Calu3 (cell line): ENCODE data around the gene AP2A1. TPM values are rescaled to one million over a fixed set of nuclear protein-coding genes. Genes with fewer than 3 reads are reported as not detected.

Experiments
- BruUV-seq: library from RNA; stranded (reverse); fragments of 400-500 nt; replicated peaks from 2 replicates; lab custom pipeline; 2021; lab: Mats Ljungman, UMichigan
- CTCF ChIA-PET: fragments of 300-600 bp; sonication (Branson Sonifier 250); formaldehyde crosslinking; loops from one replicate; lab custom pipeline; 2022; ENCODE audit warnings: antibody characterized with exemption; lab: Charles Lee
- DNase-seq: peaks from one replicate; pipeline ENCODE4 v3.0.0; 2022
- H3K27ac Mint-ChIP-seq: one replicate; pipeline ENCODE4 v1.8.0; 2022; ENCODE audit warnings: mixed read lengths; ENCODE audit not compliant: unreplicated experiment
- H3K27me3 Mint-ChIP-seq: one replicate; pipeline ENCODE4 v1.8.0; 2022; ENCODE audit warnings: mixed read lengths; ENCODE audit not compliant: unreplicated experiment
- H3K36me3 Mint-ChIP-seq: one replicate; pipeline ENCODE4 v1.8.0; 2022; ENCODE audit warnings: mild to moderate bottlenecking, moderate library complexity, mixed read lengths; ENCODE audit not compliant: insufficient read depth, unreplicated experiment
- H3K4me1 Mint-ChIP-seq: one replicate; pipeline ENCODE4 v1.8.0; 2022; ENCODE audit warnings: mild to moderate bottlenecking, low read depth, mixed read lengths; ENCODE audit not compliant: unreplicated experiment
- H3K4me3 Mint-ChIP-seq: one replicate; pipeline ENCODE4 v1.8.0; 2022; ENCODE audit warnings: mild to moderate bottlenecking, low read depth, moderate library complexity, mixed read lengths; ENCODE audit not compliant: unreplicated experiment
- H3K9me3 Mint-ChIP-seq: one replicate; pipeline ENCODE4 v1.8.0; 2022; ENCODE audit warnings: low read depth, mixed read lengths; ENCODE audit not compliant: unreplicated experiment
- CTCF ChIP-seq: fragments of 200-600 bp; IDR thresholded peaks from one replicate; pipeline ENCODE4 v1.8.0; 2022; ENCODE audit warnings: antibody characterized with exemption; ENCODE audit not compliant: unreplicated experiment
- intact Hi-C: fragments of 100-400 bp; cut with micrococcal nuclease; formaldehyde crosslinking; loops from one replicate; pipeline ENCODE4 v1.10.0; 2022; ENCODE audit not compliant: unreplicated experiment
- total RNA-seq: library from RNA; stranded (reverse); gene quantifications from 2 replicates; pipeline ENCODE4 v1.2.3, GENCODE V29; 2022

Gene AP2A1
- total RNA-seq, 1 experiment from 2014 or later, result 89.0 TPM

GRCh38 chr19:49770529-49770928, 3.7 kb downstream of the AP2A1 start:
- intact Hi-C loops, result no loop called here
- no peak for TF ChIP-seq CTCF
- DNase-seq, result no peak
- H3K36me3 Mint-ChIP-seq, result peaks cover 27% of the 10 kb centered on the region
- no peak overlapping the region for H3K27ac Mint-ChIP-seq
- H3K27me3 Mint-ChIP-seq, result no peaks in the 10 kb centered on the region
- no peaks in the 10 kb centered on the region for H3K9me3 Mint-ChIP-seq
- H3K4me3 Mint-ChIP-seq, result no peak overlapping the region
- BruUV-seq, result no TSS peak
- CTCF ChIA-PET, result interaction anchor here (0.7 kb wide), 1 partner anchor 13 kb away, joined by 4 read pairs; no protein-coding TSS in a partner anchor
- H3K4me1 Mint-ChIP-seq, result peaks cover 24% of the 10 kb centered on the region

DNA sequence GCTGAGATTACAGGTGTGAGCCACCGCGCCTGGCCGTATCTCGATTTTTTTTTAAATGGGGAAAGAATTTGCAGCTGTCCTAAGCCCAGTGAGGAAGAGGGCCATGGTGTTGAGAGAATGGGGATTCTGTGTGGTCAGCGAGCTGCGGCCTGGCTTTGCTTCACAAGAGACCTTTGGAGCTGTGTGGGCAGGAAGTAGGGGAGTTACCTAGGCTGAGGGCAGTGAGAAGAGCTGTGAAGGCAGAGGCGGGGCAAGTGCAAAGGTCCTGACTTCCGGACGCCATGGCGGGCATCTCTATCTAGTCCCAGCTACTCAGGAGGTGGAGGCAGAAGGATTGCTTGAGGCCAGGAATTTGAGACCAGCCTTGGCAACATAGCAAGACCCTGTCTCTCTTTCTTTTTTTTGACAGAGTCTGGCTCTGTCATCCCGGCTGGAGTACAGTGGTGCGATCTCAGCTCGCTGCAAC, 4.9 kb downstream of the AP2A1 start:
- intact Hi-C loops, result no loop called here
- CTCF ChIA-PET, result no interaction called here
- Mint-ChIP-seq H3K27me3 (no peaks in the 10 kb centered on the region), H3K4me1 (peaks cover 24% of the 10 kb centered on the region), H3K27ac (no peak overlapping the region), H3K9me3 (no peaks in the 10 kb centered on the region), H3K4me3 (no peak overlapping the region), H3K36me3 (peaks cover 18% of the 10 kb centered on the region)
- DNase-seq, result no peak
- BruUV-seq, result no TSS peak
- TF ChIP-seq CTCF, result no peak

DNA sequence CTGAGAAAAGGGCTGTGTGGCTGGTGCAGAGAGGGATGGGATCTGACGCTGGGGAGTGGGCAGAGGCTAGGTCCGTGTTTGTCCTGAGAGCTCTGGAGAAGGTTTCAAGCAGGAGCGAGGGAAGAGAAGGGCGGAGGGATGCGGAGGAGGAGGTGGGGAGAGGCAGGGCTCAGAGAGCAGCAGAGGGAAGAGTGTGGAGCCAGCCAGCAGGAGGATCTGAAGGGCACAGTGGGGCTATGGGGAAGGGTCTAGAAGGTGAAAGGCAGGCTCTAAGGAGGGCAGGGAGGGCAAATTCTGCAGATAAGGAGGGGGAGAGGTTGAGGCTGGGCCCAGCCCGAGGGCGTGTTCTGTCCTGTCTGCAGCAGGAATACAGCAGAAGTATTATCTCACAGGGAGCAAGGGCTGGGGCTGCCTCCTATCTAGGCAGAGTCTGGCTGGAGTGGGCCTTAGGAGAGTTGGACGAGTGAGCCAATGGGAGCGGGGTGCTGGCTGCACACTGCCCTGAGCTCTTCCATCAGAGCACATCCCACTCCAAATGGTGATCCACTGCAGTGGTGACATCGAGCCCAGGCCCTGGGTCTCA, 6.1 kb downstream of the AP2A1 start:
- intact Hi-C loops, result no loop called here
- no peak overlapping the region for H3K27ac Mint-ChIP-seq
- H3K4me1 Mint-ChIP-seq, result peaks cover 16% of the 10 kb centered on the region
- H3K9me3 Mint-ChIP-seq, result no peaks in the 10 kb centered on the region
- H3K27me3 Mint-ChIP-seq, result no peaks in the 10 kb centered on the region
- CTCF ChIA-PET, result no interaction called here
- no peak overlapping the region for H3K4me3 Mint-ChIP-seq
- H3K36me3 Mint-ChIP-seq, result peaks cover 6% of the 10 kb centered on the region
- BruUV-seq, result no TSS peak
- no peak for TF ChIP-seq CTCF
- DNase-seq, result no peak

DNA sequence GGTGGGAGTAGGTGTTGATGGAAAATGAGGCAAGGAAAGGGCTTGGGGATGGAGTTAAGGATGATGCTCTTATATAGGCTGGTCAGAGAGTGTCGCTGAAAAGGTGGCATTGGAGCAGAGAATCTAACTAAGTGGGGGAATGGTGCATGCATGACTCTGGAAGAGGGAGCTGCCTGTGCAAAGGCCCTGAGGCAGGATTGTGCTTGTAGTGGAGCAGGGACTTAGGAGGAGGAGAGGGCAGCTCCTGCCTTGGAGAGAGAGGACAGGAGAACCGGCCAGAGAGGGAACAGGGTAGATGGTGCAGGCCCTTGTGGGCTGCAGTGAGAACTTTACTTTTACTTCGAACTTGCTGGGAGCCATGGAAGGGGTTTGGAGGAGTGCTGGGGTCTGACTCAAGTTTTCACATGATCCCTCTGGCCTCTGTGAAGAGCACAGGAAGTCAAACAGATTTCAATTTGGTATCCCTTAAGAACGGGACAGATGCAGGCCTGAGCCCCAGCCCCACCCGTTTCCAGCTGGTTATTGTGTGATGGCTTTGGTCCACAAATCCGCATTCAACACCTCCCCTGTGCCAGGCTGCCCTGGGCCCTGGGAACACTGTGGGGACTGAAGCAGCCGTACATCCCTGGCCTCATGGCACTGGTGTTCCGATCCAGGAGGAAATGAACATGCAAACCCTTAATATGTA, 7.0 kb downstream of the AP2A1 start:
- Mint-ChIP-seq H3K36me3 (peaks cover 5% of the 10 kb centered on the region), H3K4me3 (no peak overlapping the region), H3K27ac (no peak overlapping the region), H3K27me3 (no peaks in the 10 kb centered on the region), H3K4me1 (peaks cover 7% of the 10 kb centered on the region), H3K9me3 (no peaks in the 10 kb centered on the region)
- intact Hi-C loops, result no loop called here
- no peak for TF ChIP-seq CTCF
- CTCF ChIA-PET, result no interaction called here
- DNase-seq, result no peak
- BruUV-seq, result no TSS peak
